Measurements from ENCODE around the gene DSE.

DSE gene

GRCh38 chr6:116397914-116398313, 27.2 kb downstream of the DSE start:
- in situ Hi-C loops (cut with HindIII; ENCODE audit: low sequenced_read_pairs) = no loop called here
- peak; percentile 78 for DNase-seq (ENCODE audit: low read depth, low spot score)
- no peak overlapping the region for H3K4me3 ChIP-seq (ENCODE audit: low read depth, low read length)
- TF ChIP-seq CTCF (IDR thresholded peaks at IDR 0.05; ENCODE audit: low read depth, low read length) = no peak

- TF ChIP-seq CTCF (IDR thresholded peaks at IDR 0.05; ENCODE audit: low read depth, low read length) = no peak
- no peak overlapping the region for H3K4me3 ChIP-seq (ENCODE audit: low read depth, low read length)
- in situ Hi-C loops (cut with HindIII; ENCODE audit: low sequenced_read_pairs) = no loop called here
- peak; percentile 67 for DNase-seq (ENCODE audit: low read depth, low spot score)
Observed at GRCh38 chr6:116398316-116399010, 27.7 kb downstream of the DSE start.

- H3K4me3 ChIP-seq (ENCODE audit: low read depth, low read length) = no peak overlapping the region
- no peak for DNase-seq (ENCODE audit: low read depth, low spot score)
- TF ChIP-seq CTCF (IDR thresholded peaks at IDR 0.05; ENCODE audit: low read depth, low read length) = no peak
- in situ Hi-C loops (cut with HindIII; ENCODE audit: low sequenced_read_pairs) = no loop called here
Observed at GRCh38 chr6:116399287-116399686, 28.5 kb downstream of the DSE start.

- no peak overlapping the region for H3K4me3 ChIP-seq (ENCODE audit: low read depth, low read length)
- in situ Hi-C loops (cut with HindIII; ENCODE audit: low sequenced_read_pairs) = no loop called here
- no peak for TF ChIP-seq CTCF (IDR thresholded peaks at IDR 0.05; ENCODE audit: low read depth, low read length)
- DNase-seq (ENCODE audit: low read depth, low spot score) = no peak
Observed at GRCh38 chr6:116400328-116400727, 29.6 kb downstream of the DSE start.

- in situ Hi-C loops (cut with HindIII; ENCODE audit: low sequenced_read_pairs) = no loop called here
- H3K4me3 ChIP-seq (ENCODE audit: low read depth, low read length) = no peak overlapping the region
- no peak for DNase-seq (ENCODE audit: low read depth, low spot score)
- TF ChIP-seq CTCF (IDR thresholded peaks at IDR 0.05; ENCODE audit: low read depth, low read length) = no peak
Observed at GRCh38 chr6:116402108-116402937, 31.6 kb downstream of the DSE start.

- H3K4me3 ChIP-seq (ENCODE audit: low read depth, low read length) = no peak overlapping the region
- TF ChIP-seq CTCF (IDR thresholded peaks at IDR 0.05; ENCODE audit: low read depth, low read length) = no peak
- DNase-seq (ENCODE audit: low read depth, low spot score) = no peak
- in situ Hi-C loops (cut with HindIII; ENCODE audit: low sequenced_read_pairs) = no loop called here
Observed at GRCh38 chr6:116403205-116403604, 32.5 kb downstream of the DSE start.
